Activated T-helper 1 cell treated with anti-CD3 and anti-CD28 coated beads, Interleukin-12 subunit alpha, Interleukin-12 subunit beta, Interleukin-2, Interleukin-4 antibody, amounts not matched to agents 30 ng/mL and 10 ng/mL and 1 ng/mL, durations not matched to agents 14 hours and 24 hours and 36 hours (primary cell): Measurements from ENCODE around the gene TPX2. TPM values are rescaled to one million over a fixed set of nuclear protein-coding genes. Genes with fewer than 3 reads are reported as not detected.

Source experiments
- DNase-seq: peaks from one replicate; pipeline ENCODE4 v3.0.0; 2021; ENCODE audit warnings: low spot score
- H3K27ac Mint-ChIP-seq: one replicate; pipeline ENCODE4 v1.8.0; 2021; ENCODE audit warnings: mild to moderate bottlenecking, mixed read lengths
- H3K27me3 Mint-ChIP-seq: one replicate; pipeline ENCODE4 v1.8.0; 2022; ENCODE audit warnings: mild to moderate bottlenecking, moderate library complexity, mixed read lengths; ENCODE audit not compliant: insufficient read depth
- H3K36me3 Mint-ChIP-seq: one replicate; pipeline ENCODE4 v1.8.0; 2021; ENCODE audit warnings: low read depth, mixed read lengths
- H3K4me1 Mint-ChIP-seq: one replicate; pipeline ENCODE4 v1.8.0; 2021; ENCODE audit warnings: low read depth, mixed read lengths
- H3K4me3 Mint-ChIP-seq: one replicate; pipeline ENCODE4 v1.8.0; 2021; ENCODE audit warnings: mild to moderate bottlenecking, moderate library complexity, mixed read lengths
- H3K9me3 Mint-ChIP-seq: one replicate; pipeline ENCODE4 v1.8.0; 2021; ENCODE audit warnings: mixed read lengths
- intact Hi-C: fragments of 100-400 bp; cut with micrococcal nuclease; formaldehyde crosslinking; loops from one replicate; pipeline ENCODE4 v1.15.1; 2024
- total RNA-seq: library from RNA; stranded (reverse); gene quantifications from 2 replicates; pipeline ENCODE4 v1.2.3, GENCODE V29; 2022

Gene TPX2
- total RNA-seq, 1 donor from 2014 or later: 54.4 TPM

DNA sequence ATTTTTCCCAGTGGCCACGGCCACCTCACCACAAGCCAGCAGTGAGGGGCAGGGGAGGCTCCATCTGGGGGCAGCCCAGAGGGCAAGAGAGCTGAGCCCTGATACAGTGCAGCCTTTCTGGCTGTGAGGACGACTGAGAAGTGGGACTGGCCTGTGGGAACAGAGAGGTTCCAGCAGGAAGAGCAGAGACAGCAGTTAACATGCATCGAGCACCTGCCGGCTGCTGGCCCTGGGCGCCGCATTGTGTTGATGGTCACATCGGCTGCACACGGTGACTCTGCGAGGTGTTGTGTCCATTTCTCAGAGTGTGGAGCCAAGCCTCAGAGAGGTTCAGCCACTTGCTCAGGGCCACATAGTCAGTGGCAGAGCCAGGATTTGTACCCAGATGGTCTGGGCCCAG lies 96.5 kb downstream of the TPX2 start:
- Mint-ChIP-seq H3K36me3 (no peaks in the 10 kb centered on the region), H3K9me3 (no peaks in the 10 kb centered on the region), H3K27me3 (no peaks in the 10 kb centered on the region), H3K4me3 (no peak overlapping the region), H3K27ac (no peak overlapping the region), H3K4me1 (peaks cover 7% of the 10 kb centered on the region)
- intact Hi-C loops: no loop called here
- DNase-seq: no peak

DNA sequence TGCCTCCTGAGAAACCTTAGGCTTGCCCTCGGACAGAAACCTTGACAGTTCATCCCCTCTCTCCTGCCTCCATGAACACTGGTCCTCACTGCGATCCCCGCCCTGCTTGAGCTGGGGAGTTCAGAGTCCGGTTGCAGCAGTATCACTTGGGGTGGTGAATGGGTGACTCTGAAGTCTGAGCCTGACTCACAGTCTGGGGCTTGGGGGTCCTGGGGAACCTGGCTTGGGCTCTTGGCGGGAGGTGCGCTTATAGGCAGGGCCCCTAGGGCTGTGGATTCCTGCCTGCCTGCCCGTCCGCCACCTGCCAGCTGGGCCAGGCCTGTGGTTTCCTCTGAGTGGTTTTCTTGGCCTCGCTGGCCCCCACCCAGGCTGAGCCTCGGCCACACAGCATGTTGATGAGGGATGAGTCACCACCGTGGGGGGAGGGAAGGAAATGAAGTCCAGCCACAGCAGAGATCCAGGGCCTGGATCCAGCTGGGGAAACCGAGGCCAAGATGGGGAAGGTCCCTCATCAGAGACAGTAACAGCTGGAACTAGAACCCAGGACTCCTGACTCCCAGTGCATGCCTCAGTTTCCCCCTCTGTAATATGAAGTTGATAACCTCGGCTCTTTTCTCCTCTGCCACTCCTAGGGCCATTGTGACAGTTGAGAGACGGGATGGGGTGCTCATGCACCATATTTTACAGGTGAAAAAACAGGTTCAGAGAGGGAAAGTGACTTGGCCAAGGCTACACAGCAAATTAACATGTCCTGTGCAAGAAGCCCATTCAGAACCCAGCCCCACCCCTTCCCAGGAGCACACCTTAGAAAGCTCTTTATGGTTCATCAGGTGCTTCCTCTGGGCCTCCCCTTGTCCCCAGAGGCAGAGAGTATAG lies 97.1 kb downstream of the TPX2 start:
- no peak overlapping the region for H3K27ac Mint-ChIP-seq
- no peaks in the 10 kb centered on the region for H3K27me3 Mint-ChIP-seq
- H3K9me3 Mint-ChIP-seq: no peaks in the 10 kb centered on the region
- intact Hi-C loops: no loop called here
- H3K36me3 Mint-ChIP-seq: no peaks in the 10 kb centered on the region
- DNase-seq: peak; percentile 8
- H3K4me3 Mint-ChIP-seq: no peak overlapping the region
- H3K4me1 Mint-ChIP-seq: peaks cover 7% of the 10 kb centered on the region

DNA sequence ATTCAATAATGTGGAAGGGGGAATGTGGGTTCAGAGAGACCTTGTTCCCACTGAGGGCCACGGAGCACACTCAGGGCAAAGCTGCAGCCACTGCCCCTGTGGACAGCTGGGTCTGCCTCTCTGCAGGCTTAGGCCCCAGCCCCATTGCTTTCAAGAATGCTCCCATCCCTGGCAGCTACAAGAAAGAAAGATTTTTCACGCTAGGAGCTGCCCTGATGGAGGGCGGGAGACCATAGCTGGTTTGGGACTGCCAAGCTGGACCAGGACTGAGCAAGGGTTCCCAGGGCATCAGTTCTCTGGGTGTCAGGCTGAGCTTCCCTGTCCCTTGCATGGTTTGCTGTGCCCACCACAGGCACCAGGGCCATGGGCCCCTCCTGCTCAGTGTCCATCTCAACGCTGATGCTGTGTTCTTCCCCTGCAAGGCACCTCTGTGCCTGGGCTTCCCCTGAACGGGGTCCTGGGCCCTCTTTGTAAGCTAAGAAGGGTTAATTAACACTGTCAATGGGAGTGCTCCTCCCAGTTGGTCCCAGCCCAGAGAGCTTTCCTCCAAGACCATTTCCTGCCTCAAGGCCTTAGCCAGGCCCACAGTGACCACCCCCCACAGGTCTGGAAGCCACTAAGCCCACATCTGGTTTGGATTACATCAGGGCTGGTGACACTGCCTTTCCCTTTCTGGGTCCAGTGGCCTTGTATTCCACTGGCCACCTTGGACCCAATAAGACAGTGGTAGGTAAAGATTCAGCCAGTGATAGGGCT lies 97.9 kb downstream of the TPX2 start:
- H3K9me3 Mint-ChIP-seq: no peaks in the 10 kb centered on the region
- H3K27me3 Mint-ChIP-seq: no peaks in the 10 kb centered on the region
- H3K27ac Mint-ChIP-seq: no peak overlapping the region
- no peaks in the 10 kb centered on the region for H3K36me3 Mint-ChIP-seq
- DNase-seq: no peak
- H3K4me1 Mint-ChIP-seq: peaks cover 7% of the 10 kb centered on the region
- intact Hi-C loops: no loop called here
- H3K4me3 Mint-ChIP-seq: no peak overlapping the region

DNA sequence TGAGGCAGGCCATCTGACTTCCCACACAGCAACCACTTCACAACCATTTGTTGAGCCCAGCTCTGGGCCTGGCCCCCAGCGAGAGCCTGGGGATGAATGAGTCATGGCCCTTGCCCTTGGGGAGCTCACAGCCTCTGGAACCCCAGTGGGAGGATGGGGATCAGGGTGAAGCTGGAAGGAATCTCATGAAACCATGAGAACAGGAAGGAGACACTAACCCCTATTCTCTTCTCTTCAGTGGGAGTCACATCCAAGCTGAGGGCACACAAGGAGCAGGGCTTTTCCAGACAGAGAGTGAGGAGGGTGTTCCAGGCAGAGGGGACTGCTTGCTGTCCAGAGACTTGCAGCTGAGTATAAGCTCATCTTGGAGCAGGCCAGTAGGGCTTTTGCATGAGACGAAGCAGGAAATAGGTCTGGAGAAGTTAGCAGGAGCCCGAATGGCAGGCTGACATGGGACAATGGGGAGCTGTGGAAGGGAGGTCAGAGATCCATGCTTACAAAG lies 98.9 kb downstream of the TPX2 start:
- Mint-ChIP-seq H3K4me3 (no peak overlapping the region), H3K27ac (no peak overlapping the region), H3K36me3 (no peaks in the 10 kb centered on the region), H3K9me3 (no peaks in the 10 kb centered on the region), H3K27me3 (no peaks in the 10 kb centered on the region), H3K4me1 (peaks cover 7% of the 10 kb centered on the region)
- intact Hi-C loops: no loop called here
- no peak for DNase-seq

DNA sequence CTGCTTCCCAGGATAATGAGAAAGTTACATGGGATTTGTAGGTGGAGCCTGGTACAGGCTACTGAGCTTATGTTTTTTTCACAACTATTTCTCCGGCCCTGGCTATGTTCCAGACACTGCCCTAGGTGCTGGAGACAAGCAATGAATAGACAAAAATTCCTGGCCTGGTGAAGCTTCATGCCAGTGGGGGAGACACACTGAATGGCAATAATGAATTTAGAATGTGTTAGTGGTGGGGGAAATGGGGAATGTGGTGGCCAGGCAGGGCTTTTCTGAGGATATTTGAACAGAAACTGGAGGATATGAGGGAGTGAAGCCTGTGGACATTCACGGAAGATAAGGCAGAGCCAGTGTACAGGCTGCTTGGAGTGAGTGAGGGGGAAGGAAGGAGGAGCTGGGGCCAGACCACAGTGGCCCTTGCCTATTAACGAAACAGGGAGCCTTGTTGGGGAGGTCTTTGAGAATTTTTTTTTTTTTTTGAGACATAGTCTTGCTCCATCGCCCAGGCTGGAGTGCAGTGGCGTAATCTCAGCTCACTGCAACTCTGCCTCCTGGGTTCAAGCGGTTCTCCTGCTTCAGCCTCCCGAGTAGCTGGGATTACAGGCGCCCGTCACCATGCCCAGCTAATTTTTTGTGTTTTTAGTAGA lies 99.7 kb downstream of the TPX2 start:
- intact Hi-C loops: no loop called here
- no peaks in the 10 kb centered on the region for H3K9me3 Mint-ChIP-seq
- H3K36me3 Mint-ChIP-seq: no peaks in the 10 kb centered on the region
- DNase-seq: no peak
- H3K4me3 Mint-ChIP-seq: no peak overlapping the region
- H3K27ac Mint-ChIP-seq: no peak overlapping the region
- H3K4me1 Mint-ChIP-seq: peaks cover 7% of the 10 kb centered on the region
- H3K27me3 Mint-ChIP-seq: no peaks in the 10 kb centered on the region

DNA sequence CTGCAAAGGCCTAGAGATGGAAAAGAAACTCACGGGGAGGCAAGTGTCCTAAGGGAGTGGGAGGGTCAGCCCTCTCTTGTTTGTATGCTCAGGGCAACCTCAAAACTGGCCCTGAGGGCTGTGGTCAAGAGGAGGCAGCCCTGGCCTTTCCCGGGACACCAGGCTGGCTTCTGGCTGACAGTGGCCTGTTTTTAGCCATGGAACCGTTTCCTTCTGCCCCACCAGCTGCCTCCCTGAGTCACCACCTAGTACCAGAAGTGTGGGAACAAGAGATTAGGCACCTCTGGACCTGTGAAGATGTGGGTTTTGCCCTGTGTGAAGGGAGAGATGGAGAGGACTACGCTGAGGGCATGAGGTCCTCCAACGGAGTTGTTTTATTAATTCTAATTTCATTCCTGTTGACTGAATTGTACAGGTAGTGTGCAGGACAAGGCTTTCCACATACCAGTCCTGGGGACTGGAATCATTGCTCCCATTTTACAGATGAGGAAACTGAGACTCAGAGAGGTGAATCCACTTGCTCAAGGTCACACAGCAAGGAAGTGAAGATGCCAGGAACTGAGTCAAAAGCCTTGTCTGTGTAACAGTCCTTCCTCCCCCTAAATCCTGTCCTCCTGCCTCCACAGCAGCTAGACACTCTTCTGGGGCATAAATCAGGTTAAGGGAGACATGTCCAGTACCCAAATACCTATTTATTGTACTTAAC lies 100.8 kb downstream of the TPX2 start:
- Mint-ChIP-seq H3K4me1 (peaks cover 7% of the 10 kb centered on the region), H3K4me3 (no peak overlapping the region), H3K36me3 (no peaks in the 10 kb centered on the region), H3K27ac (no peak overlapping the region), H3K9me3 (no peaks in the 10 kb centered on the region), H3K27me3 (peaks cover 1% of the 10 kb centered on the region)
- intact Hi-C loops: no loop called here
- DNase-seq: no peak

DNA sequence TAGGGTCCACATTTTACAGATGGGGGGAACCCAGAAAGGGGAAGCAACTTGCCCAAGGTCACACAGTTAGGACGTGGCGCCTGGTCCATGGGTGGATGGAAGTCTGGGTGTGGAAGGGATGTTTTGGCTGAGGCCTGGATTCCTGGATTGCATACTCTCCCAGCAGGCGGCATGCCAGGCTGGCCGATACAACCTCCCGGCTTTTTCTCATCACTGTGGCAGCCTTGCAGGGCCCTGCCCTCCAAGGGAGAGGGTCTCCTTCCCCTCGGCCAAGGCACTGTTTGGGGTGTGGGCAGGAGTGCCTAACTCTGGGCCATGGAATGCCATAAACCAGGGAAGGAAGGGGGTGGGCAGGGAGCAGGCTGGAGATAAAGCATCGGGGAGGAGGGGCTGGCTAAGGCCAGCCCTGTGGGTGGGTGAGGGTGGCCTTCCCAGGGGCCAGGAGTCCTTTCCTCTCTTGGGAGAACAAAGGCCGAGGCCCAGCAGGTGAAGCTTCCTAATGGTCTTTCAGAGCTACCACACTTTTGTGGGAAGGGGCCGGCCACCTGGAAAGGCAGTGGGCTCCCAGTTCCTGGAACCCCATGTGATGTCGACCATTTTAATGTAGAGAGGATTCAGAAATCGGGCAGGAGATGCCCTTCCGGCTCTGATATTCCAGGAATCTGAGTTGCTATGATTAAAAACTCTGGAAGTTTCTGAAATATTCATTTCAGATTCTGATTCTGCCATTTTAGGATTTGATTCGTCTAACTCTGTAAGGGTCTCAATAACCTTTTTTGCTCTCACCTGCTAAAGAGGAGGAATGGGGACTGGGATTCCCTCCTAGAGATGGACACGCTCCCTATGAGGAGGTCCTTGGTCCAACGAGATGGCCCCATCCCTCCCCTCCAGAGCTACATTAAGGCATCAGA lies 102.1 kb downstream of the TPX2 start:
- intact Hi-C loops: no loop called here
- Mint-ChIP-seq H3K4me3 (no peak overlapping the region), H3K9me3 (no peaks in the 10 kb centered on the region), H3K36me3 (no peaks in the 10 kb centered on the region), H3K27ac (no peak overlapping the region), H3K4me1 (peaks cover 5% of the 10 kb centered on the region), H3K27me3 (peaks cover 1% of the 10 kb centered on the region)
- no peak for DNase-seq

DNA sequence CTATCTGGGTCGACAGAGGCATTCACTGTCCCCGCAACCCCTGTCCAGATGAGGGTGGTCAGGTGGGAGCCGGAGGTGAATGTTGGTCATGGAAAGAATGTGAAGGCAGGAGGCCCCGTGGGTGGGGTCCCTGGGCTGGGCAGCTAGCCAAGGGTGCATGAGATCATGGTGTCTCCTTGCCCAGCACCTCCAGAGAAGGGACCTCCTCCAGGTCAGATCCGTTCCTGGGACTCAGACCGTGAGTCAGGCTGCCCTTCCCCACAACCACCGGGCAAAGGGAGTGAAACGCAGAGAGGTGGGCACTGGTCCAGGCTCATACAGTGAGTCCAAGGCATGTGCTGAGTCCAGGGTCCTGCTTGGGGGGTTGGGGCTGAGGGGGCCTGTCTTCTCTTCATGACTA lies 102.8 kb downstream of the TPX2 start:
- no peaks in the 10 kb centered on the region for H3K4me1 Mint-ChIP-seq
- H3K4me3 Mint-ChIP-seq: no peak overlapping the region
- intact Hi-C loops: no loop called here
- H3K9me3 Mint-ChIP-seq: no peaks in the 10 kb centered on the region
- no peaks in the 10 kb centered on the region for H3K36me3 Mint-ChIP-seq
- H3K27me3 Mint-ChIP-seq: peaks cover 3% of the 10 kb centered on the region
- no peak overlapping the region for H3K27ac Mint-ChIP-seq
- DNase-seq: no peak

DNA sequence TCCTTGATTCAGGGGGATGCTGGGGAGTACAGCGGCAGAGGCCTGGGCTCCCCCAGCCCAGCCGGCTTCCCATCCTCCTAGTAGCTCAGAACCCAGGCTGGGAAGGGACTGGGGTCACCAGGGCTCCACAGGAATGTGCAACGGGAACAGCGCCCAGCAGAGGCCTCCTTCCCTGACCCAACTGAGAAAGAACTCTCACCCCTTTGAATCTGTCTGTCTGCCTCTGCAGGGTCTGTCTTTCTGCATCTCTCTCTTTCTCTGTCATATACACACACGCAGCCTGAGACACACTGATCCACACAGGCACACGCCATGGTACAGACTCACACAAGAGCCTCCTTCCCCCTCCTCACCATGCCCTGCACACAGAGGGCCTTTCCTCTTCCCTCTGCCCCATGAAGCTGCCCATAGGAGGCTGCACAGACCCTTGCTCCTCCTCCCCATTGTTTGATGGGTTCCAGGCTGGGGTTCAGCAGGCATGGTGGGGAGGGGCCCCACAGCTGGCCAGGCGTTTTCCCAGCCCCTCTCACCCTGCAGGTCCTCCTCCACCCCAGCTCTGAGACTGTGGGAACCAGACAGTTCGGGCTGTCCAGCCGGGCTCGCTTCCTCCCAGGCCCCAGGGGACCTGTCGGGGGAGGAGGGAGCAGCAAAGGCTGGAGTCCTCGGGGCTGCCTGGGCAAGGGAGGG lies 103.5 kb downstream of the TPX2 start:
- no peaks in the 10 kb centered on the region for H3K9me3 Mint-ChIP-seq
- H3K27me3 Mint-ChIP-seq: peaks cover 3% of the 10 kb centered on the region
- intact Hi-C loops: no loop called here
- no peak for DNase-seq
- no peak overlapping the region for H3K27ac Mint-ChIP-seq
- no peak overlapping the region for H3K4me3 Mint-ChIP-seq
- no peaks in the 10 kb centered on the region for H3K4me1 Mint-ChIP-seq
- H3K36me3 Mint-ChIP-seq: no peaks in the 10 kb centered on the region

DNA sequence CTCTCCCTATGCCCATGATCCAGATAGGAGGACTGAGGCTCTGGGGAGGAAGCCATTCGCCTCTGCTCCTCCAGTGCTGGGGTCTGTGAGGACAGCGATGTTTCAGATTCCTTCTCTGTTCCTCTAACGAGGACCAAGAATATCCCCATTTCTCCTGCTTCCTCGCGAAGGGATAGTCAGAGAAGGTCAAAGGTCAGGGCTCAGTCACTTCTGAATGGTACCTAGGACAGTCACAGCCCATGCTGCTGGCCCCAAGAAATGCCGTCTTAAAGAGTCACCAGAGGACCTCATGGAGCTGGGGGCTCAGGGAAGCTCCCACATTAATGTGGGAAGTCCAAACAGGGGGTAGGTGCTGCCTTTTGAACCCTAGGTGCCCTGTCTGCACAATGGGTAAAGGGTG lies 104.2 kb downstream of the TPX2 start:
- Mint-ChIP-seq H3K36me3 (no peaks in the 10 kb centered on the region), H3K4me3 (no peak overlapping the region), H3K27me3 (peaks cover 3% of the 10 kb centered on the region), H3K9me3 (no peaks in the 10 kb centered on the region), H3K27ac (no peak overlapping the region), H3K4me1 (no peaks in the 10 kb centered on the region)
- intact Hi-C loops: no loop called here
- no peak for DNase-seq

DNA sequence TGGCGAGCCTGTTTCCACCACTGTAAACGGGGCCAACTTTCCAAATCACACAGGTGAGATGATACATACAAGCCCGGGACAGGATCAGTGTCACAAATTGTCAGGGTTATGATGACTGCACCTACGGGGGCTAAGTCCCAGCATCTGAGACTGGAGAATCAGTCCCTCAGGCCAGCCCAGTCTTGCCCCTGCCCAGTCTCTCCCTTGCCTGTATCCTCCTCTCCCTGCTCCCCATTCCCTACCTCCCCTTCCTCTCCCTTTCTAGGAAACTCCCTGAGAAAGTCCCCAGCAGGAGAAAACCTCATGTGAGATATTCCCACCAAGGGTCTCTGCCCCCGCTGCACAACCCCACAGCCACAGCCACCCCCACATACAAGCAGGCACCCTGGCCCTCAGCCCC lies 104.8 kb downstream of the TPX2 start:
- no peak overlapping the region for H3K4me3 Mint-ChIP-seq
- H3K36me3 Mint-ChIP-seq: no peaks in the 10 kb centered on the region
- H3K27me3 Mint-ChIP-seq: peaks cover 5% of the 10 kb centered on the region
- no peak overlapping the region for H3K27ac Mint-ChIP-seq
- no peak for DNase-seq
- no peaks in the 10 kb centered on the region for H3K4me1 Mint-ChIP-seq
- no peaks in the 10 kb centered on the region for H3K9me3 Mint-ChIP-seq
- intact Hi-C loops: no loop called here
